Pancreas (tissue), 10 donors: ENCODE measurements around the gene DIP2C. TPM values are rescaled to one million over a fixed set of nuclear protein-coding genes. Genes with fewer than 3 reads are reported as not detected.
A peak's percentile ranks its signal among the peaks of the same experiment; 100 is the strongest.

Source experiments
- ATAC-seq, 4 donors: fragments of 200-7000 bp; cut with Tn5 transposase; one replicate each; pipeline versions ENCODE4 v1.8.0 to v1.9.1; 2020; ENCODE audit warnings: mild to moderate bottlenecking in 4 of 4, moderate library complexity in 4 of 4
- DNase-seq, 6 donors: peaks; one replicate each; pipeline ENCODE4 v3.0.0-alpha.2; 2020
- FAIRE-seq: peaks from 2 replicates; lab custom pipeline; 2012; peaks lifted over from hg19 to GRCh38; lab: Jason Lieb, UNC
- H3K27ac ChIP-seq, 4 donors: fragments of 200-600 bp; sonication (generic); 1 replicate in 3 of 4; 2 replicates in 1 of 4; pipeline versions ENCODE4 v1.5.0 to v1.8.0; 2020
- H3K27me3 ChIP-seq, 4 donors: fragments of 200-600 bp; one replicate each; pipeline ENCODE4 v1.8.0; 2021
- H3K36me3 ChIP-seq, 3 donors: fragments of 200-600 bp; sonication (generic) in 1 of 3; one replicate each; pipeline versions ENCODE4 v1.5.0 to v1.8.0; 2020 to 2021
- H3K4me1 ChIP-seq, 3 donors: fragments of 200-600 bp; one replicate each; pipeline ENCODE4 v1.8.0; 2021
- H3K4me3 ChIP-seq, 4 donors: fragments of 200-600 bp; sonication (generic) in 2 of 4; one replicate each; pipeline versions ENCODE4 v1.5.0 to v1.8.0; 2020 to 2021
- H3K9me3 ChIP-seq, 4 donors: fragments of 200-600 bp; one replicate each; pipeline ENCODE4 v1.8.0; 2021
- CTCF ChIP-seq, 4 donors: fragments of 200-600 bp; sonication (generic) in 3 of 4; IDR thresholded peaks; one replicate each; pipeline versions ENCODE4 v1.5.0 to v1.8.0; 2021; ENCODE audit warnings: antibody characterized with exemption in 4 of 4
- WGBS, 2 donors: extraction: QIAGEN DNeasy Blood & Tissue Kit; methylation state at CpG; one replicate each; pipeline ENCODE4 v1.1.7; 2013; 5-methylcytosine and 5-hydroxymethylcytosine counted together
- intact Hi-C, 3 donors: fragments of 100-400 bp; cut with DNase I; formaldehyde crosslinking; loops; one replicate each; pipeline versions ENCODE4 v1.11.1 to v1.14.2; 2022
- polyA plus RNA-seq, 2 donors: library from polyadenylated mRNA; stranded (reverse); fragments of 200-250 nt; gene quantifications; one replicate each; pipeline ENCODE4 v1.2.3, GENCODE V29; 2013
- total RNA-seq, 6 donors: library from RNA; stranded (reverse); fragmentation: NEBNext Ultra II Directional in 4 of 6; extraction: Animal tissue kit (Norgen Biotek cat#: 25700) in 4 of 6; gene quantifications; one replicate each; pipeline versions ENCODE4 v1.2.1 to v1.2.4, GENCODE V29; 2021 to 2023
- donor health status: healthy with polysubstance abuse.
- donor health status: DM: no; HTN: no; CAD: no; lungs with moderate emphysema.
- donor health status: DM: no; HTN: no; CAD: no.
- donor health status: control.
- donor health status: control.
- donor health status: Bipolar disorder and iron deficiency.
- donor health status: DM: yes; HTN: yes; CAD: no.
- donor health status: DM: no; HTN: no; CAD: no.
- donor health status: DM: no; HTN: no; CAD: no.
- donor health status: DM: yes; HTN: yes; CAD: no.

Gene DIP2C
- total and polyA plus RNA-seq, 8 donors, result 4.3 to 11.8 (median 7.3) TPM

DNA sequence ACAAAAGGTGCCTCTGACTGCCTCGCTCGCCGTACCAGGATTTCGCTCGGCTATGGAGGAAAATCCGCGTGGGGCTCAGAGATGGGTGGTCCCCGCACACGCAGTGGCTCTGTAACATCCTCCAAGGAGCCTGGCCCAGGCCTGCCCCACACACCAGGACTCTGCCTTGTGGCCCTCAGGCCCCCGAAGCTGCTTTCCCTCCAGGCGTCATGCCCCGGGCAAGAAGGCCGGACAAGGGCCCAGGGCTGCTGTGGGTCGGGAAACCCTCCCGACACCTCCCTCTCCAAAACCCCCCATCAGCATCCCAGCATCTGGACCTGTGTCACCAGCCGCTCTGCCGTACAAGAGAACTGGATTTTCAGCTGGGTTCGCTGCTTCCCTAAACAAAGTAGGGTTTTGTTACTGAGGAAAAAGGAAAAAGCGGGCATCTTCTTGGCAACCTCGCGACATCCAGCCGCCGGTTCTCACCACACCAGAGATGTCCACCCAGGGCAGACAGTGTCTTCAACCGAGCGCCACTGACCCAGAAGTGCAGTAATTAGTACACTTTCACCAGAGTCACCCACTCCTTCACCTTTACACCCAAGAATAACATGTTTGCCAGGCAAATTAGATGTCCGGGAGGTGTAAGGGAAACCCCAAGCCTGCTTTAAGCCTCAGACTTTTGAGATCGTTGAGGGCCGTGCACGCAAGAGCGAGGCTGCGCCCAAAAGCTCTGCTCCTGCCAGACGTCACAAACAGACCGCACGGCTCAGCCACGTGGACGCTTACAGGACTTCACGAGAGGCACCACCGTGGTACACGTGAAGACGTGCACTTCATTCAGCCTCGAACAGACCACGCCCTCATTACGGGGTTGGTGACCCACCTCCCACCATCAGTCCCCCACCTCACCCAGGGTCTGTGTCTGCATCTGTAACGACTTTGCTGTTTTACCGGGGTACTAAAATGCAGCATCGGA is 62.2 kb downstream of the DIP2C start:
- H3K4me3 ChIP-seq, result no peak overlapping the region
- no peak for TF ChIP-seq CTCF (IDR thresholded peaks at IDR 0.05)
- DNase-seq, result peak in 1 of 6 donors; percentile 50
- intact Hi-C loops, result no loop called here
- H3K4me1 ChIP-seq, result peaks cover 15 to 20% (median 15%) of the 10 kb centered on the region in 3 donors
- no peak overlapping the region for H3K27ac ChIP-seq
- H3K27me3 ChIP-seq, result no peaks in the 10 kb centered on the region
- no peak for FAIRE-seq
- 93 to 96% methylated on average over 46 of the region's 46 CpGs for WGBS, 2 donors
- H3K9me3 ChIP-seq, result no peaks in the 10 kb centered on the region
- ATAC-seq, result no peak
- no peaks in the 10 kb centered on the region for H3K36me3 ChIP-seq

- H3K4me1 ChIP-seq, result peaks cover 15 to 20% (median 15%) of the 10 kb centered on the region in 3 donors
- ATAC-seq (no peak), DNase-seq (peak in 1 of 6 donors; percentile 41), FAIRE-seq (no peak)
- intact Hi-C loops, result no loop called here
- peak overlapping the region in 2 of 4 donors; percentile 62 to 74 for H3K27ac ChIP-seq
- WGBS, 2 donors, result 90% methylated on average over 21 of the region's 21 CpGs
- H3K4me3 ChIP-seq, result no peak overlapping the region
- H3K36me3 ChIP-seq, result no peaks in the 10 kb centered on the region
- TF ChIP-seq CTCF (IDR thresholded peaks at IDR 0.05), result no peak
- no peaks in the 10 kb centered on the region for H3K27me3 ChIP-seq
- H3K9me3 ChIP-seq, result no peaks in the 10 kb centered on the region
Measured at GRCh38 chr10:625751-626711, 63.4 kb downstream of the DIP2C start.

DNA sequence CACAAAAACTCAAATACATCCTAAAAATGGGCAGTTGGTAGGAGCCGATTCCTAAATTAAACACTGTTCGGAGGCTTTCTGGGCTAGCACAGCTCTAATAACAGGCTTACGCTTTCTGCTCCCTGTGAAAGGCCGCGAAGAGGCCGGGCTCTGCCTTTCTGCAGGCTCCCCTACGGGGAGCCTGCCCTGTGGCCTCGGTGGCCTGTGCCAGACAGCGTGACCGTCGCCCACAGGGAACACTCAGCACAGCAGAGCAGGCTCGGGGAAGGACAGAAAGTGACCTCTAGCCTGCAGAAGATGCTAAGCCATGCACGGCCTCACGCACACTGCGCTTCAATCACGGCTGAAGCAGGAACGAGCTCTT is 64.2 kb downstream of the DIP2C start:
- WGBS, 2 donors, result 50 to 62% methylated on average over 17 of the region's 17 CpGs
- H3K4me1 ChIP-seq, result peaks cover 15 to 20% (median 15%) of the 10 kb centered on the region in 3 donors
- no peaks in the 10 kb centered on the region for H3K27me3 ChIP-seq
- H3K36me3 ChIP-seq, result no peaks in the 10 kb centered on the region
- DNase-seq (peak in 1 of 6 donors; percentile 28), FAIRE-seq (no peak), ATAC-seq (peak; percentile 47 to 65 (median 58))
- intact Hi-C loops, result no loop called here
- no peak overlapping the region for H3K4me3 ChIP-seq
- no peak for TF ChIP-seq CTCF (IDR thresholded peaks at IDR 0.05)
- H3K9me3 ChIP-seq, result no peaks in the 10 kb centered on the region
- H3K27ac ChIP-seq, result peak overlapping the region; percentile 57 to 74 (median 62)

- no peaks in the 10 kb centered on the region for H3K36me3 ChIP-seq
- no peak overlapping the region for H3K4me3 ChIP-seq
- H3K27me3 ChIP-seq, result no peaks in the 10 kb centered on the region
- peak overlapping the region; percentile 57 to 74 (median 62) for H3K27ac ChIP-seq
- no peak for FAIRE-seq
- intact Hi-C loops, result no loop called here
- TF ChIP-seq CTCF (IDR thresholded peaks at IDR 0.05), result no peak
- WGBS, 2 donors, result 28 to 35% methylated on average over 34 to 35 of the region's 35 CpGs
- H3K4me1 ChIP-seq, result peaks cover 15 to 20% (median 15%) of the 10 kb centered on the region in 3 donors
- ATAC-seq, result peak; percentile 83 to 88 (median 86)
- DNase-seq, result peak in 5 of 6 donors; percentile 61 to 77 (median 63)
- no peaks in the 10 kb centered on the region for H3K9me3 ChIP-seq
Measured at GRCh38 chr10:624605-625332, 64.7 kb downstream of the DIP2C start.
